ENCODE measurements around the gene NXT2. TPM values are rescaled to one million over a fixed set of nuclear protein-coding genes. Genes with fewer than 3 reads are reported as not detected.

NXT2 gene
- total RNA-seq (14.9 TPM), polyA plus RNA-seq (12.9 TPM)
- long read RNA-seq, donor 1, partial matches to known transcripts, result 0 of 2 reads
- long read RNA-seq, donor 1, other reads (novel, unspliced or antisense), result 0 of 2 reads
- long read RNA-seq, donor 2, transcript NXT2-203 (4 exons, 2,562 nt), result major isoform, 13 of 15 reads
- long read RNA-seq, donor 2, partial matches to known transcripts, result 0 of 15 reads
- long read RNA-seq, donor 2, other reads (novel, unspliced or antisense), result 0 of 15 reads
- long read RNA-seq, donor 3, transcript NXT2-202 (4 exons, 1,085 nt), result minor isoform, 5 of 15 reads
- long read RNA-seq, donor 3, transcript NXT2-203 (4 exons, 2,562 nt), result major isoform, 10 of 15 reads
- long read RNA-seq, donor 3, partial matches to known transcripts, result 0 of 15 reads
- long read RNA-seq, donor 3, other reads (novel, unspliced or antisense), result 0 of 15 reads
- long read RNA-seq, donor 4, transcript NXT2-203 (4 exons, 2,562 nt), result major isoform, 8 of 10 reads
- long read RNA-seq, donor 4, partial matches to known transcripts, result 0 of 10 reads
- long read RNA-seq, donor 4, other reads (novel, unspliced or antisense), result 0 of 10 reads
- long read RNA-seq, donor 5, transcript NXT2-203 (4 exons, 2,562 nt), result major isoform, 6 of 11 reads
- long read RNA-seq, donor 5, transcript NXT2-202 (4 exons, 1,085 nt), result minor isoform, 5 of 11 reads
- long read RNA-seq, donor 5, partial matches to known transcripts, result 0 of 11 reads
- long read RNA-seq, donor 5, other reads (novel, unspliced or antisense), result 0 of 11 reads
- long read RNA-seq, donor 6, transcript NXT2-203 (4 exons, 2,562 nt), result major isoform, 5 of 8 reads
- long read RNA-seq, donor 6, partial matches to known transcripts, result 0 of 8 reads
- long read RNA-seq, donor 6, other reads (novel, unspliced or antisense), result 0 of 8 reads
- long read RNA-seq, donor 7, partial matches to known transcripts, result 0 of 6 reads
- long read RNA-seq, donor 7, other reads (novel, unspliced or antisense), result 0 of 6 reads
- long read RNA-seq, donor 8, partial matches to known transcripts, result 0 of 4 reads
- long read RNA-seq, donor 8, other reads (novel, unspliced or antisense), result 0 of 4 reads
- long read RNA-seq, donor 9, transcript NXT2-203 (4 exons, 2,562 nt), result major isoform, 5 of 7 reads
- long read RNA-seq, donor 9, partial matches to known transcripts, result 0 of 7 reads
- long read RNA-seq, donor 9, other reads (novel, unspliced or antisense), result 0 of 7 reads
- long read RNA-seq, donor 10, transcript NXT2-203 (4 exons, 2,562 nt), result major isoform, 5 of 7 reads
- long read RNA-seq, donor 10, partial matches to known transcripts, result 0 of 7 reads
- long read RNA-seq, donor 10, other reads (novel, unspliced or antisense), result 0 of 7 reads

DNA sequence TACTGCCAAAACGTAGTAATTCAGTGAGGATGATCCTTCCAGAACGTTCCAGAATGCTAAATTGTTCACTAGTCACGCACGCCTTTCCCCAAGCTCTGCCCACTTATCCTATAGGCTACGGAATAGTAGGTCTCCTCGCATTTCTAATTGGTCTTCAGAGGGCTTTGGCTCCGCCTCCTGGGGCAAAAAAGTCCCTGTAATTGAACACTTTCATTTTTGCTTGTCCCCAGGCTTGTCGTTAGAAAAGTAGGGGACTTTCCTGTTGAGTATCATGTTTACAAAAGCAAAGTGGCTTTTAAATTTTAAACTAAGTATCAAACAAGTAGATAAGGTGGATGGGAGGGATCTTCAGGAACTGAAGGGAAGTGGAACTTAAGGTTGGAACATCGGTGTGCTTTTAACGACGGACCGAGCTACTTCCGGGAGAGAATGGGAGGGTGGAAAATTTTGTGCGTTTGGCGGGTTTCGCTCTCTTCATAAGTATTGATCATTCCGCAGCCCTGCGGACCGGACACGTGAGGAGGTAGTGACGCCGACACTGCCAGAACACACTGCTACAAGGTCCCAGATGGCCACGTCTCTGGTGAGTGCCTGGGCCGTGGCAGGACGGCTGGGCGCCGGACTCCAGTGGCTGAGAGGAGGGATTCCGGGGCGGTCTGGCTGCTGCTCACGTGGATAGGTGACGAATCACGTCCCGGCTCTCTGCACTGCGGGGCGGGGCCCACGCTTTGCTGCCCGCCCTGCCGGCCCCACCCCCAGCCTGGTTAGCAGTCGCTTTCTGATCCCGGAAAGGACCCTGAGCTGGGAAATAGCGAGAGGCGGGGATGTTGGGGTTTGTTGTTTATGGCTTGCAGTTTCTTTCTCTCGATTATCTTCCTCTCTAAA lies at the start of gene NXT2:
TSS of gene NXT2 (plus strand) at position 406 of the 885 bp plus-strand sequence. CDS start at position 569, 163 bp downstream.
- WGBS, result 3% methylated on average over 43 of the region's 43 CpGs
- no peaks in the 10 kb centered on the region for H3K36me3 ChIP-seq (ENCODE audit: control insufficient read depth in 2 of 2, insufficient read depth in 2 of 2, low read length in 1 of 2)
- no peaks in the 10 kb centered on the region for H3K27me3 ChIP-seq (ENCODE audit: control insufficient read depth in 2 of 2, insufficient read depth in 1 of 2, low read length in 1 of 2)
- H3K27ac ChIP-seq (ENCODE audit: low read depth in 1 of 2, low read length in 1 of 2), result peak within 1 kb of the TSS; percentile 86 to 88
- H3K4me3 ChIP-seq (ENCODE audit: low read length in 2 of 2), result peak within 1 kb of the TSS; percentile 66 to 68
- H3K4me1 ChIP-seq (ENCODE audit: control insufficient read depth in 2 of 2, insufficient read depth in 2 of 2, low read length in 2 of 2), result no peaks in the 10 kb centered on the region
- peak; percentile 75 to 94 (median 85) for DNase-seq (ENCODE audit: low read depth in 6 of 9, low spot score in 9 of 9)
- no peaks in the 10 kb centered on the region for H3K9me3 ChIP-seq (ENCODE audit: control insufficient read depth in 2 of 2, insufficient read depth in 1 of 2, low read length in 1 of 2)

DNA sequence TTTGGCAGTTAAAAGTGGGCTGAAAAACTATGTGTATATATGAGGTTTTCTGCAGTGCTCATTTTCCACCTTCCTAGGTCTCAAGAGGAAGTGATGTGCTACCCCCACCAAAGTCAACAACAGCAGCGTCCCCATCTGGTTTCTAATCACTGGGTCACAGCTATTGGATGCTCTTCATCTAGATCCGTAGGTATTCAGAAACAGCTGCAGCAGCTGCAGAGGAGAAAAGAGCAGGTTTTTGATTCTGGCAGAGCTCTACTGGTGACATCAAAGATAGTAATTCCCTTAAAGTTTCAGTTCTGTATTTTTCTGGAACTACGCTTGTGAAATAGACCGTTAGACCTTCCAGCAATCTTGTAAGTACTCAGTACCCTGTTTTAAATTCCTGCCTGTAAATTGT lies 49.0 kb upstream of the NXT2 start:
- no peaks in the 10 kb centered on the region for H3K36me3 ChIP-seq (ENCODE audit: control insufficient read depth in 2 of 2, insufficient read depth in 2 of 2, low read length in 1 of 2)
- no peaks in the 10 kb centered on the region for H3K27me3 ChIP-seq (ENCODE audit: control insufficient read depth in 2 of 2, insufficient read depth in 1 of 2, low read length in 1 of 2)
- no peak overlapping the region for H3K4me3 ChIP-seq (ENCODE audit: low read length in 2 of 2)
- 63% methylated on average over 4 of the region's 4 CpGs for WGBS
- DNase-seq (ENCODE audit: low read depth in 6 of 9, low spot score in 9 of 9), result no peak
- no peaks in the 10 kb centered on the region for H3K9me3 ChIP-seq (ENCODE audit: control insufficient read depth in 2 of 2, insufficient read depth in 1 of 2, low read length in 1 of 2)
- no peak overlapping the region for H3K27ac ChIP-seq (ENCODE audit: low read depth in 1 of 2, low read length in 1 of 2)
- no peaks in the 10 kb centered on the region for H3K4me1 ChIP-seq (ENCODE audit: control insufficient read depth in 2 of 2, insufficient read depth in 2 of 2, low read length in 2 of 2)

DNA sequence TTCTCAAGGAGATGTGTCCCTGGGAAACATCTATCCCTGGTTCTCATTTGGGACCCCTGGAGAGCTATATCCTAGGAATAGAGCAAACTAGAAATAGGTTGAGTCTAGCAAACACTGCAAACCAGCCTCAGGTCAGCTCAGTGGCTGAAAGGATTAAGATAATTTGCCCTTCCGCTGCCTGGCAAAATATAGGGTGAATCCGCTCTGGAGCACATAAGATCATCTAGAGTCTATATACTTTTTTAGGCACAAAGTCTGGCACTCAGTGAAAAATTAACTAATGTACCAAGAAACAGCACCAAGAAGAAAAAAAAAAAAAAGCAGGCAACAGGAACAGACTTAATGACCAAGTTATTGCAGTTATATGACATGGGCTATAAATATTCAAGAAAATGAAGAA lies 47.5 kb upstream of the NXT2 start:
- Histone ChIP-seq H3K36me3 (ENCODE audit: control insufficient read depth in 2 of 2, insufficient read depth in 2 of 2, low read length in 1 of 2) (no peaks in the 10 kb centered on the region), H3K27ac (ENCODE audit: low read depth in 1 of 2, low read length in 1 of 2) (no peak overlapping the region), H3K27me3 (ENCODE audit: control insufficient read depth in 2 of 2, insufficient read depth in 1 of 2, low read length in 1 of 2) (no peaks in the 10 kb centered on the region), H3K4me3 (ENCODE audit: low read length in 2 of 2) (no peak overlapping the region), H3K9me3 (ENCODE audit: control insufficient read depth in 2 of 2, insufficient read depth in 1 of 2, low read length in 1 of 2) (no peaks in the 10 kb centered on the region), H3K4me1 (ENCODE audit: control insufficient read depth in 2 of 2, insufficient read depth in 2 of 2, low read length in 2 of 2) (no peaks in the 10 kb centered on the region)
- DNase-seq (ENCODE audit: low read depth in 6 of 9, low spot score in 9 of 9), result no peak
- 100% methylated on average over 2 of the region's 2 CpGs for WGBS

DNA sequence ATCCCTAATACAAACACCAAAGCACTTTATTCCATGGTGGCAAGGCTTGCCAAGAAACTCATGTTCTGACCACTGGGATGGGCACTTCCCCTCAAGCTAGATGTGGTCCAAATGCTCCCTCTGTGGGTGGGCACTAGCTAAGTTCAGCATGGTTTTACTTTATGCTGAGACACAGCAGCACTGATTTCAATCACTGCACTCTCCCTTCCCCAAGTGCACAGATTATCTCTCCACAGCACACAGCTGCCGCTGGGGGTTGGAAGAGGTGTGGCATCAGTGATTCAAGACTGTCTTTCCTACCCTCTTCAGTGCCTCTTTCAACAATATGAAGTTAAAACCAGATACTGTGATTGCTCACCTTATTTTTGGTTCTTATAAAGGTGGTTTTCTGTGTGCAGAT lies 38.2 kb upstream of the NXT2 start:
- Histone ChIP-seq H3K9me3 (ENCODE audit: control insufficient read depth in 2 of 2, insufficient read depth in 1 of 2, low read length in 1 of 2) (no peaks in the 10 kb centered on the region), H3K27ac (ENCODE audit: low read depth in 1 of 2, low read length in 1 of 2) (no peak overlapping the region), H3K27me3 (ENCODE audit: control insufficient read depth in 2 of 2, insufficient read depth in 1 of 2, low read length in 1 of 2) (no peaks in the 10 kb centered on the region), H3K4me1 (ENCODE audit: control insufficient read depth in 2 of 2, insufficient read depth in 2 of 2, low read length in 2 of 2) (no peaks in the 10 kb centered on the region), H3K36me3 (ENCODE audit: control insufficient read depth in 2 of 2, insufficient read depth in 2 of 2, low read length in 1 of 2) (no peaks in the 10 kb centered on the region), H3K4me3 (ENCODE audit: low read length in 2 of 2) (no peak overlapping the region)
- WGBS, result 84% methylated on average over 1 of the region's 1 CpG
- no peak for DNase-seq (ENCODE audit: low read depth in 6 of 9, low spot score in 9 of 9)

DNA sequence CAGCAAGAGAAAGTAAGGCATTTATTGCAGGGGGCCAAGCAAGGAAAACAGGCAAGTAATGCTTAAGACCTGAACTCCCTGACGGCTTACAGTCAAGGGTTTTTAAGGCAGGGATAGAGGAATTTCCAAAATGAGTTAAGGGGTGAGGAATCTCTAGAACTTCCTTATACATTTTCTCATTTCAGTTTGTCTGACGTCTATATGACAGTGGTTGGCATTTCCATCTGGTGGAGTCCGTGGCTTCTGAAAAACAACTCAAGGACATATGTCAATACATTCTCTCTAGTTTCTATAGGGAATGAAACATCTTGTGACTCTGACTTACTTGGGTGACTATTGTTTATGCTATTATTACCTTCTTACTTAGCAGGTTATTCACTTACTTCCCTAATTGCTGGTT lies 35.5 kb upstream of the NXT2 start:
- no peak overlapping the region for H3K4me3 ChIP-seq (ENCODE audit: low read length in 2 of 2)
- H3K4me1 ChIP-seq (ENCODE audit: control insufficient read depth in 2 of 2, insufficient read depth in 2 of 2, low read length in 2 of 2), result no peaks in the 10 kb centered on the region
- 85% methylated on average over 3 of the region's 3 CpGs for WGBS
- H3K27ac ChIP-seq (ENCODE audit: low read depth in 1 of 2, low read length in 1 of 2), result no peak overlapping the region
- H3K27me3 ChIP-seq (ENCODE audit: control insufficient read depth in 2 of 2, insufficient read depth in 1 of 2, low read length in 1 of 2), result no peaks in the 10 kb centered on the region
- no peaks in the 10 kb centered on the region for H3K36me3 ChIP-seq (ENCODE audit: control insufficient read depth in 2 of 2, insufficient read depth in 2 of 2, low read length in 1 of 2)
- no peaks in the 10 kb centered on the region for H3K9me3 ChIP-seq (ENCODE audit: control insufficient read depth in 2 of 2, insufficient read depth in 1 of 2, low read length in 1 of 2)
- no peak for DNase-seq (ENCODE audit: low read depth in 6 of 9, low spot score in 9 of 9)

DNA sequence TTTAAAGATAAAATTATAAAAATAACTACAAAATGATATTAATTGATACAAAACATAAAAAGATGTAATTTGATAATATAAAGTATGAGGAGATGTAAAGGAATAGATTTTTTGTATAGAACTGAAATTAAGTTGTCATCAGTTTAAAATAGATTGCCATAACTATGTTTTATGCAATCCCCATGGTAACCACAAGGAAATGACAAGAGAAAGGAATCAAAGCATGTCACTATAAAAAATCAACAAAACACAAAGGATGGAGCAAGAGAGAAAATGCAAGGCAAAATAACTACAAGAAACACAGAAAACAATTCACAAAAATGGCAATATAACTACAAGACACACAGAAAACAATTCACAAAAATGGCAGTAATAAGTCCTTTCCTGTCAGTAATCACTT lies 27.7 kb upstream of the NXT2 start:
- Histone ChIP-seq H3K4me1 (ENCODE audit: control insufficient read depth in 2 of 2, insufficient read depth in 2 of 2, low read length in 2 of 2) (no peaks in the 10 kb centered on the region), H3K4me3 (ENCODE audit: low read length in 2 of 2) (no peak overlapping the region), H3K27ac (ENCODE audit: low read depth in 1 of 2, low read length in 1 of 2) (no peak overlapping the region), H3K36me3 (ENCODE audit: control insufficient read depth in 2 of 2, insufficient read depth in 2 of 2, low read length in 1 of 2) (no peaks in the 10 kb centered on the region), H3K9me3 (ENCODE audit: control insufficient read depth in 2 of 2, insufficient read depth in 1 of 2, low read length in 1 of 2) (no peaks in the 10 kb centered on the region), H3K27me3 (ENCODE audit: control insufficient read depth in 2 of 2, insufficient read depth in 1 of 2, low read length in 1 of 2) (no peaks in the 10 kb centered on the region)
- DNase-seq (ENCODE audit: low read depth in 6 of 9, low spot score in 9 of 9), result no peak

DNA sequence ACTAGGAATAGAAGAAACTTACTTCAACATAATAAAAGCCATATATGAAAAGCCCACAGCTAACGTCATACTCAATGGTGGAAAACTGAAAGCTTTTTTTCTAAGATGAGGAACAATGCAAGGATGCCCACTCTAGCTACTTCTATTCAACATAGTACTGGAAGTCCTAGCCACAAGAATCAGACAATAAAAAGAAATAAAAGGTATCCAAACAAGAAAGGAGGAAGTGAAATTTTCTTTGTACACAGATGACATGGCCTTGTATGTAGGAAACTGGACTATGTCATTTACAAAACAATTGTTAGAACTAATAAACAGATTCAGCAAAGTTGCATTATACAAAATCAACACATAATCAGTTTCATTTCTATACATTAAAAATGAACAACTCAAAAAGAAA lies 25.5 kb upstream of the NXT2 start:
- Histone ChIP-seq H3K27ac (ENCODE audit: low read depth in 1 of 2, low read length in 1 of 2) (no peak overlapping the region), H3K27me3 (ENCODE audit: control insufficient read depth in 2 of 2, insufficient read depth in 1 of 2, low read length in 1 of 2) (no peaks in the 10 kb centered on the region), H3K4me1 (ENCODE audit: control insufficient read depth in 2 of 2, insufficient read depth in 2 of 2, low read length in 2 of 2) (no peaks in the 10 kb centered on the region), H3K36me3 (ENCODE audit: control insufficient read depth in 2 of 2, insufficient read depth in 2 of 2, low read length in 1 of 2) (no peaks in the 10 kb centered on the region), H3K9me3 (ENCODE audit: control insufficient read depth in 2 of 2, insufficient read depth in 1 of 2, low read length in 1 of 2) (no peaks in the 10 kb centered on the region), H3K4me3 (ENCODE audit: low read length in 2 of 2) (no peak overlapping the region)
- no peak for DNase-seq (ENCODE audit: low read depth in 6 of 9, low spot score in 9 of 9)
- 76% methylated on average over 1 of the region's 1 CpG for WGBS

DNA sequence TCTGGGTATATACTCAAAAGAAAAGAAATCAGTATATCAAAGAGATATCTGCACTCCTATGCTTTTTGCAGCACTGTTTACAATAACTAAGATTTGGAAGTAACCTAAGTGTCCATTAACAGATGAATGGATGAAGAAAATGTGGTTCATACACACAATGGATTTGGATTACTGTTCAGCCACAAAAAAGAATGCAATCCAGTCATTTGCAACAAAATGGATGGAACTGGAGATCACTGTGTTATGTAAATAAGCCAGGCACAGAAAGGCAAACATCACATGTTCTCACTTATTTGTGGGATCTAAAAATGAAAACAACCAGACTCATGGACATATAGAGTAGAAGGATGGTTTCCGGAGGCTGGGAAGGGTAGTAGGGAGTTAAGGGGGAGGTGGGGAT lies 17.6 kb upstream of the NXT2 start:
- Histone ChIP-seq H3K27me3 (ENCODE audit: control insufficient read depth in 2 of 2, insufficient read depth in 1 of 2, low read length in 1 of 2) (no peaks in the 10 kb centered on the region), H3K27ac (ENCODE audit: low read depth in 1 of 2, low read length in 1 of 2) (no peak overlapping the region), H3K4me1 (ENCODE audit: control insufficient read depth in 2 of 2, insufficient read depth in 2 of 2, low read length in 2 of 2) (no peaks in the 10 kb centered on the region), H3K4me3 (ENCODE audit: low read length in 2 of 2) (no peak overlapping the region), H3K9me3 (ENCODE audit: control insufficient read depth in 2 of 2, insufficient read depth in 1 of 2, low read length in 1 of 2) (no peaks in the 10 kb centered on the region), H3K36me3 (ENCODE audit: control insufficient read depth in 2 of 2, insufficient read depth in 2 of 2, low read length in 1 of 2) (no peaks in the 10 kb centered on the region)
- no peak for DNase-seq (ENCODE audit: low read depth in 6 of 9, low spot score in 9 of 9)
- WGBS, result 95% methylated on average over 1 of the region's 1 CpG
